ENCODE results near the gene KNOP1. TPM values are rescaled to one million over a fixed set of nuclear protein-coding genes. Genes with fewer than 3 reads are reported as not detected.
"Not testable (repeated sequence)": the region's sequence is repeated elsewhere in the genome, so short reads cannot be mapped to it uniquely, and the experiment has no call there.

The KNOP1 gene
- total RNA-seq, 2 donors from 2014 or later, result 18.4 to 22.8 TPM

DNA sequence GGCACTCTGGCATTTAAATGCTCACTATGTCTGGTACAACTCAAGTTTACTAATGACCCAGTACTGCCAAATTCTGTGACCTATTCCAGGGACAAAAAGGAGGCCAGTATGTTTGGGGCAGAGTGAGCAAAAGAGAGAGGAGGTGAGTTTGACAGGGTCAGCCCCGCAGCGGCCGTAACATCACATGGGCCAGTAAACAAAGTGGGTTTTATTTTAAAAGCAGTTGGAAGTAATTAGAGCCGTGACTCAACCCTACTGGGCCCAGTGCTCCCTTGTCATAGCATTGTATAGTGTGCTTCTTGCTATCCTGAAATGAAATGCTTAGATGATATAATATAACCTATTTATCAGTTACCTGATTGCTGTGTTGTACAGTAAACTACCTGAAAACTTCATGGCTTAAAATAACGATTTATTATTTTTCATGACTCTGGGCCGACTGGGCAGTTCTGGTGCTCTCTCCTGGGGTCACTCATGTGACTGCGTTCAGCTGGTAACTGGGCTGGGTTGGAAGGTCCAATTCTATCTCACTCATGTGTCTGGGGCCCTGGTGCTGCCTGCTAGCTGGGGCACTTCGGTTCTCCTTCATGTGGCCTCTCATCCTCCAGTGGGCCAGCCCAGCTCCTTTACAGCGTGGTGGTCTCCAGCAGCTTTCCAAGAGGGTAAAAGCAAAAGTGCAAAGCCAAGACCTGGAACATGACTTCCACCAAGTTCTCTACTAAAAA is 27.4 kb upstream of the KNOP1 start:
- ATAC-seq (no peak), DNase-seq (no peak)
- intact Hi-C loops (cut with DNase I, micrococcal nuclease), result no loop called here

DNA sequence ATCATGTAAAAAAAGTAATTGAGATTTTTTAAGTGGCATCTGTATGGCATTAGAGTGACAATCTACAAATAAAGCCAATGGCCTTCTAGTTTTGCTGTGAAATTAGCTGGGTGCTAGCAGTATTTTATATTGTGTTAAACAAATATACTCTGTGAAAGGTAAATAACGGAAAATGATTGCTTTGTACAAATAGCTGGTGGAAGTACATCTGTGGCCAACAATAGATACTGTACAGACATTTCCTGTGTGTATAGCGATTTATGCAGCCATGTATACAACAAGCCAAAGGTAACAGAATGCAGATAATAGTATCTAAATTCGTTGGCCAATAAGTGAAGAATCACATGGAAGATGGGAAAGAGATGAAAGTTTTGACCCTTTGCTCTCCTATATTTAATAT is 26.6 kb upstream of the KNOP1 start:
- ATAC-seq, result peak; percentile 69
- intact Hi-C loops (cut with DNase I, micrococcal nuclease), result no loop called here

DNA sequence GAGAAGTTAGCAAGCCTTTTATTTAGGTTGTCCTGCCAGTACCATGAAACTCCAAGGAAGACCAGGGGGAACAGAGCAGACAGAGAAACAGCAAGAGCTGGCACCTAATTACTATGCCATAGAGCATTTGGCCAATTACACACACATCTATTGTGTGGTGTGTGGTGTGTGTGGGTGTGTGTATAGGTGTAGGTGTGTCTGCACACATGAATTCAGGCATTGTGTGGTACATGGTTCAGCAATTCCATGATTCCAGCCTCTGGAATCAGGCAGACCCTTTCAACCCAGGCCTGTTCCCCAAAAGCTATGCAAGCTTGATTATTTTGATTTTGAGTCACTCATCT is 25.8 kb upstream of the KNOP1 start:
- intact Hi-C loops (cut with DNase I, micrococcal nuclease), result no loop called here
- ATAC-seq, result peak; percentile 68
- no peak for DNase-seq

More for the DNA sequence above, 26.6 kb upstream of the KNOP1 start:
- DNase-seq, result no peak

DNA sequence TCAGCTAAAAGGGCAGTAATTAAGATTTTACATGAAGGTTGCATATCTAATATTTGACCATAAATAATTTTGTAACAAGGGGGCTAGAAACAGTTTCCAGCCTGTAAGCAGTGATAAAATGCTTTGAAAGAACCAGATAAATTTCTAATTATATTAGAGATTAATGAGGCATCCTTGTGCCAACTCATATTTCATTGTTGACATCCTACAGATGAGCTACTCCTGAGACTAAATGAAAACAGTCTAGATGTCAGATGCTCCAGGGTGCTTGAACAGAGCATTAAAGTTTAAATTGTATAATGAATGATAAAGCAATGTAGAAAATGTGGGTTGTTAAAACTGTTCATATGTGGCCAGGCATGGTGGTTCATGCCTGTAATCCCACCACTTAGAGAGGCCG is 23.3 kb upstream of the KNOP1 start:
- no peak for ATAC-seq
- intact Hi-C loops (cut with DNase I, micrococcal nuclease), result no loop called here
- DNase-seq, result no peak

DNA sequence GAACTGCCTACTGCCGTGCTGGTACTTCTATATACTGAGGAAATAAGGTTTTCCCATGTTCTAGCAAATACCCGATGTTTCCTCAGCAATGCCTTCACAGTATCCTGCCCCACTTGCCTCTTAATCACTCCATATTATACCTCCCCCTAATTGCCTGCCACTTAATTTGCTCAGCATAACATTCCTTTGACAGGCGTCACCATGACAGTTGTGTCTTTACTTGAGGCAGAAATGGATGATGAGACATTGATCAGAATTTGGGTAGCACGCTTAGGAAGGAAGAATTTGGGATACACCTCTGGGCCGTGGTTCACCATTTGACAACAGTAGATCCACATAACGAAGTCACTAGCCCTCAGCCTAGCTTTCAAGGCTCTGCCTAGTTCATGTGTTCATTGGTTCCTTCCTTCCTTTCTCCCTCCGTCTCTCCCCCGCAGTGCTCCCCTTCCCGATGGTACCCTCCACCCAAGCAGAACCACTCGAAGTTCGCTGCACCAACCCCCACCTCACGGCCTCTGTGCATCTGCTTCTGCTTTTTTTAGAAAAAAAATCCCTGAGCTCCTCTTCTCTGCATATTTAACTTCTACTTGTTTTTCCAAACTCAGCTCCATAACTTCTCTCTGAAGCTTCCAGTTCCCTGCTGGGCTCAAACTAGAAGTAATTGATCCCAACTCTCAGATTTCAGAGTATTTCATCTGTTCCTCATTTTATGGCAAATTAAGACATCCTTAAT is 19.4 kb upstream of the KNOP1 start:
- ATAC-seq, result no peak
- intact Hi-C loops (cut with DNase I, micrococcal nuclease), result no loop called here
- no peak for DNase-seq

DNA sequence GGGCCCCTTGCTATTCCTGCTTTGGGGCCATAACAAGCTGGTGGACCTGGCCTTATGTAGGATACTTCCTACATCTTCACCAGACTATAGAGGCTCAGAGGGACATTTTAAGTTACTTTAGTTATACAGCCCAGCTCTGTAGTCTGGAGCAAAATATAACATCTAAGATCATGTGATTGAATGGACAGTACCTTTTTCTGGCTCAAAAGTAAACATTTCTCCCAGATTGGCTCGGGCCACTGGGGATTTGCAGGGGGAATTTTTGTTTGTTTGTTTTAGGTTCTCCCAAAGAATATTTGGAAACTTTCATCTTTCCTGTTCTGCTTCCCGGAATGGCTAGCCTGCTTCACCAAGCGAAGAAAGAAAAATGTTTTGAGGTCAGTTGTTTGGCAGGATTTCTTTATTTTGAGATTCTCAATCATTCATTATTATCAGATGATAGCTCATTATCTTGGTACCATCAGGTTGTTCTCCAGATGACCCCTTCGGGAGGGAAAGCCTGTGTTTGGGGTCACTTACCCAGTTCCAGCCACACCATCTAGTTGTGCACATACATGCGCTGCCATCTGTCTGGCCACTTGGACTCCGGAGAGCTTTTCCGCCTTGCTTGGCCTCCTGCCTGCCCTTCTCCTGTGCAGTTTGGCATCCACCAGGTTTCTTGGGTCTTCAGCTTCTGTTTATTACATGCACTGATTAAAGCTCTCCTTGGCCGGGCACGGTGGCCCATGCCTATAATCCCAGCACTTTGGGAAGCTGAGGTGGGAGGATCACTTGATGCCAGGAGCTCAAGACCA is 17.2 kb upstream of the KNOP1 start:
- DNase-seq (no peak), ATAC-seq (no peak)
- intact Hi-C loops (cut with DNase I, micrococcal nuclease), result no loop called here

DNA sequence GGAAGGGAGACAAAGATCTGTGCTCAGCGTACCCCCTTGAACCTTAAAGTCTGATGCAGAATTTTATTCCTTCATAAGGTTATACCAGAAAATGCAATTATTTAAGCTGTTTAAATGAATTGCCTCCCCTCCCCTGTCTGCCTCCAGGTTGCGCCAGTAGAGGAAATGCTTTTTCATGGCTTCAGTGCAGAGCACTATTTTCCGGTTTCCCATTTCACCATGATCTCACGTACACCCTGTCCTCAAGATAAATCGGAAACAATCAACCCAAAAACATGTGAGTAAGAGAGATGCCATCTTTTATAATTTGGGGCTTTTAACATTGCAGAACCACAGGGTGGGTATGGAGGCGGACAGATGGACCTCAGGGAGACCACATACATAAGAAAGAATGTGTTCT is 15.5 kb upstream of the KNOP1 start:
- no peak for ATAC-seq
- intact Hi-C loops (cut with DNase I, micrococcal nuclease), result no loop called here
- DNase-seq, result no peak

DNA sequence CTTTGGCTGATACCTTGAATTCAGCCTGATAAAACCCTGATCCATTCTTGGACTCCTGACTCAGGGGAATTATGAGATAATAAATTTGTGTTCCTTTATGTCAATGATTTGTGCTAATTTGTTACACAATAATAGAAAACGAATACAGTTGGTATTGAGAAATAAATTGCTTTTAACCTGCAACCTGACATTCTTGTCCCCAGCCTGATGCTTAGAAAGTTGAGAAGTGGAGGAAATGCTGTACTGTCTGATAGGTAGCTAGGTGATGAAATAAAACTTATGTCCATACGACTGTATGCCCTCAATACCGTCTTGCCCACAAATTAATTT is 10.6 kb upstream of the KNOP1 start:
- ATAC-seq (no peak), DNase-seq (no peak)
- intact Hi-C loops (cut with DNase I, micrococcal nuclease), result loop anchor here in 1 of 2 donors (10.0 kb wide), 1 partner anchor 156 kb away; the partner anchor contains the start of gene GPRC5B

DNA sequence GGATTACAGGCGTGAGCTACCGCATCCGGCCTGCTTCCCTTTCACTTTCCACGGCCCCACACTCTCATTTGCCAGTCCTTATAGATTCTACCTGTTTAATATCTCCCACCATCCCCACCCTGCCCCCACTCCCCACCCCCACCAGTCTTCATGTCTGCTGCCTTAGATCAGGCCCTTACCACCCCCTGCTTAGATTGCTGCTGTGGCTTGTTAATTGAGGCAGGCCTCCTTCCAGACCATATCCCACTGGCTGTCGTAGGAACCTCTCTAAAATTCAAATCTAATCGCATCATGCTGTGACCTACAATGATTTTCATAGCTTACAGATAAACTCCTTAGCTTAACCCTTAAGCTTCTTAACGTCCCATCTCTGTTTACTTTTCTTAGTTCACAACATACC is 5.0 kb upstream of the KNOP1 start:
- ATAC-seq (no peak), DNase-seq (no peak)
- intact Hi-C loops (cut with DNase I, micrococcal nuclease), result loop anchor here in 1 of 2 donors (10.0 kb wide), 1 partner anchor 162 kb away; the partner anchor contains the start of gene GPRC5B

DNA sequence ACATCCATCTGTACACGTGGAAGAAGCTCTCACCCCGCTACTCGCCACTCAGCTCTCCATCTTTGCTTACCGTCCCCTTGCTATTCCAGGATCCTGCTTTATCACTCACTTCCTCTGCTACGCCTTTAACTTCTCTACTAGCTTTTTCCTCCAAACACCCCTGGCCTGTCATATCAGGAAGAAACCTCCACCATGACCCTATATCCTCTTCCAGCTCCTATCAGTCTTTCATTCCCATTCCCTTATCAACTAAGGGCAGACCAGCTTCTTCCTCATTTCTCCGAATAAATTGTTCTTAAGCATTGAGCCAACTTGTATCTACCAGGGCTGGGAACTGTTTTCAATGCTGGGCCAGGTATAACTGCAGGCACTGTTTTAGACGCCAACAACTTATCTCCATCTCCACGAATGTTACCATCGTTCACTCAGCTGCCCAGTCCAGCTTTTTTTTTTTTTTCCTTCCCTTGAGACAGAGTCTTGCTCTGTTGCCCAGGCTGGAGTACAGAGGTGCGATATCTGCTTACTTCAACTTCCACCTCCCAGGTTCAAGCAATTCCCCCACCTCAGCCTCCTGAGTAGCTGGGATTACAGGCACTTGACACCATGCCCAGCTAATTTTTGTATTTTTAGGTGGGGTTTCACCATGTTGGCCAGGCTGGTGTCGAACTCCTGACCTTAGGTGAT is 4.4 kb upstream of the KNOP1 start:
- DNase-seq (no peak), ATAC-seq (no peak)
- intact Hi-C loops (cut with DNase I, micrococcal nuclease), result loop anchor here in 1 of 2 donors (10.0 kb wide), 1 partner anchor 162 kb away; the partner anchor contains the start of gene GPRC5B

DNA sequence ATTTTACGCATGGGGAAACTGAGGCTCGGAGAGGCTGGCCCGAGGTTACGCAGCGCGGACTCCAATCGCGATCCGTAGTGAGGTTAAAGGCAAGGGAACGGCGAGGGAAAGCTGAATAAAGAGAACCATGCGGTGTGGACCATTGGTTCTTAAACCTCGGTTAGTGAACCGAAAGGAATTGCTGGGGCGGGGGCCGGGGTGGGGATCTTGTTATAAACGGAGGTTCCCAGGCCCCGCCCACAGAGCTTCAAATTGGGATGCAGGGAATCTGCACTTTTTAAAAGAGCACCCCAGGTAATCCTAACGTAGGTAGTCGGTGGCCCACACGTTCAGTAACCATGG is 568 bp upstream of the KNOP1 start:
- intact Hi-C loops (cut with DNase I, micrococcal nuclease), result no loop called here
- no peak for ATAC-seq
- DNase-seq, result peak in 1 of 2 donors; percentile 59

DNA sequence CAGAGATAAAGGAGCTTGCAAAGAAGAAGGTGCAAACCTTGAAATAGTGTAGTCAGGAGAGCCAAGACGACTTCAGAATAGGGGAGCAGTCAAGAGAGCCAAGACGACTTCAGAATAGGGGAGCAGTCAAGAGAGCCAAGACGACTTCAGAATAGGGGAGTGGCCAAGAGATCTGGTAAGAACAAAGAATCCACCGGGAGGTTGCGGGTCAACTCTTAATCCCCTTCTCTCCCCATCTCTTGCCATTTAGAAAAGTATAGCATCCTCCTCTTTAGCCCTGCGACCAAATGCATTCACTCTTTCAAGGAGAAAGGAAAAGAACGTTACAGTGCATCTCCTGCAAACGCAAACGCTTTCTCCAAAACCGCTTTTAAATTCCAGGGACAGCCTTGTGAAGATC is 713 bp downstream of the KNOP1 start:
- DNase-seq (no peak), ATAC-seq (peak; percentile 13)
- intact Hi-C loops (cut with DNase I, micrococcal nuclease), result no loop called here

DNA sequence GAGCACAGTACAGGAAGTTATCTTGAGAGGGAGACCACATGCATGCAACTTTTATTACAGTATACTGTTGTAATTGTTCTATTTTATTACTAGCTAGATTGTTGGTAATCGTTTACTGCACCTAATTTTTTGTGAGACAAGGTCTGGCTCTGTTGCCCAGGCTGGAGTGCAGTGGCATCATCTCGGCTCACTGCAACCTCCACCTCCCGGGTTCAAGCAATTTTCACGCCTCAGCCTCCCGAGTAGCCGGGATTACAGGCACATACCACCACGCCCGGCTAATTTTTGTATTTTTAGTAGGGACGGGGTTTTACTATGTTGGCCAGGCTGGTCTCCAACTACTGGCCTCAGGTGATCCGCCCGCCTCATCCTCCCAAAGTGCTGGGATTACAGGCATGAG is 1.3 kb downstream of the KNOP1 start:
- intact Hi-C loops (cut with DNase I, micrococcal nuclease); DNase-seq: not testable (repeated sequence)
- ATAC-seq, result peak; percentile 27

DNA sequence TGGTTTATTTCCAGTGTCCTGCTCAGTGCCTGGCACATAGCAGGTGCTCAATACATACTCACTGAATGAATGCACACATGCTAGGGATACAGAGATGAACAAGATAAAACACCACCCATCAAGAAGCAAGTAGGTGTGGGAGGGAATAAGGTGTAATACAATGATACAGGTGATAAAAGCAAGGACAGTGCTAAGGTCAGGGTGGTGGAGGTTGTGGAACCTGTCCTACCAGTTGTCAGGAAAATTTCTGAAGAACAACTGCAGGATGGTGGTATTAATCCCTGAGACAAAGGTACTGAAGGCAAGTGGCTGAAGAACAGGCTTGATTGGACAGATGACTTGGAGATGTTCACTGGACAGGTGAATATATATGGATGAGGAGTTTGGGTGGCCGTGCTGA is 1.8 kb downstream of the KNOP1 start:
- peak; percentile 78 for ATAC-seq
- intact Hi-C loops (cut with DNase I, micrococcal nuclease), result no loop called here
- DNase-seq, result peak in 1 of 2 donors; percentile 50

DNA sequence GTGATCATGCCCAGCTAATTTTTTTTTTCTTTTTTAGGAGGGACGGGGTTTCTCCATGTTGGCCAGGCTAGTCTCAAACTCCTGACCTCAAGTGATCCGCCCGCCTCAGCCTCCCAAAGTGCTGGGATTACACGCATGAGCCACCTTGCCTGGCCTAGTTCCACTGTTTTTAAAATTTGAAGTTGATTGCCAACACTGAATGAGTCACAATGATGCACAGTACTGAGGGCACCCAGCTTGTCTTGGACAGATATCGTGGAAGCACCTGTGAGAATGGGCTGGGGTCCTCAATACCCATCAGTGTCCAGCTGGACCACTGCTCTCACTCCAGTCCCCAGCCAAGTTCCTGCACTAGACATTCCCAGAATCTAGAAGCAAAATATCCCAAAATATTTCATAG is 2.5 kb downstream of the KNOP1 start:
- no peak for ATAC-seq
- intact Hi-C loops (cut with DNase I, micrococcal nuclease), result no loop called here
- DNase-seq, result no peak

DNA sequence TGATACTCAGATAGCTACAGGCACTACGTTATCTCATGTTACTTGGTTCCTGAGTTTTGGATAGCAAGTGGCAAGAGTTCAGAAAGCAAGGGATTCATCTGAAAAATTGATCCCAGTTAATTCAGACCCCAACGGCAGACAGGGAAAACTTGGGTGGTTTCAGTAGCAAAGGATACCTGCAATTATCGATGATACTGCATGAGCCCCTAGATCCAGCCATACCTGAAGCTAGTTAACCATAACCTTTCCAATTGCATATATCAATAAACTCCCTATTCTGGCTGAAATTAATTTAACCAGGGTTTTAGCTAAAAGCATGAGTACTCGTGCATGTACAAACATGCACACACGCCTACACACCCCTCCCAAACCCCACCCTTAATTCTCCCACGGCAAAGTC is 4.3 kb downstream of the KNOP1 start:
- intact Hi-C loops (cut with DNase I, micrococcal nuclease), result no loop called here
- no peak for ATAC-seq
- no peak for DNase-seq

DNA sequence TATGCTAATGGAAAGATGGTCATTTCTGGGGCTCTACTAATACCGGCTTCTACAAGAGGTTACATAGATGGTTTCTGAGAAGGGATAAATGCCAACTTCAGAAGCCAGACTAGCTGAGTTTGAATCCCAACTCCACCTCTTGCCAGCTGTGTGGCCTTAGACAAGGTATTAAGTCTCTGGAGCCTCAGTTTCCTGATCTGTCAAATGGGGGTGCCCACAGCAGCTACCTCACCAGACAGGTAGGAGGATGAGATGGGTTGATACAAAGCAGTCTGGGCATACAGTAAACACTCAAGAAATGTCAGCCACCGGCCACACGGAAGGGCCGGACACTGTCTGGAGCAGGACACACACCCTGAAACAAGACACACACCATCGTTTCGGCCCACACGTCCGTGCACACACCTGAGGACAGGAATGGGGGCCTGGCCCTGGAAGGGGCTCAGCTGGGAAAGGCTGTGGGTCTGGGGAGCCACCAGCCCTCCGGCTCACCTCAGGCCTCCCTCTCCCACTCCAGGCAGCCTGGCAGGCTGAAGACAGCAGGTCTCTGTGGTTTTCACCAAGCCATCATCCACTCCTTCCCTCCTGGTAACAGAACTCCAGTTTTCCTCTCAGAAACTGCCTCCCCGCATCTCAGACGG is 5.5 kb downstream of the KNOP1 start:
- DNase-seq, result no peak
- no peak for ATAC-seq
- intact Hi-C loops (cut with DNase I, micrococcal nuclease), result no loop called here

DNA sequence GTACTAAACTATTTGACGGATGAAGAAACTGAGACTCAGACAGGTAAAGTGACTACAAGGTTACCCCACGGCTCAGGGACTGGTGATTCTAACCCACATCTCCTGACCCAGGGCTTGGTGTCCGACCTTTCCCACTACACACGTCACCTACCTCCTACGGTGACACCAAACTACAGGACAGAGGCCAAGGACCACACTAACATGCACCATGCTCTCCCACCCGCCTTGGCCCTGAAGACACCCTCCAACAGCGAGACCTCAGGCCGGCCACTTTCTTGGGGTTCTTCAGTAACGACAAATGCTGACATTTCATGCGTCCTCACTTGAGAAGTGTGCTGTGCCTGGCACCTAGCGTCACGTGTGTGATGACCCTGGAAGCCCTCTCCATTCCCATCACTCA is 6.4 kb downstream of the KNOP1 start:
- DNase-seq (no peak), ATAC-seq (no peak)
- intact Hi-C loops (cut with DNase I, micrococcal nuclease), result no loop called here

DNA sequence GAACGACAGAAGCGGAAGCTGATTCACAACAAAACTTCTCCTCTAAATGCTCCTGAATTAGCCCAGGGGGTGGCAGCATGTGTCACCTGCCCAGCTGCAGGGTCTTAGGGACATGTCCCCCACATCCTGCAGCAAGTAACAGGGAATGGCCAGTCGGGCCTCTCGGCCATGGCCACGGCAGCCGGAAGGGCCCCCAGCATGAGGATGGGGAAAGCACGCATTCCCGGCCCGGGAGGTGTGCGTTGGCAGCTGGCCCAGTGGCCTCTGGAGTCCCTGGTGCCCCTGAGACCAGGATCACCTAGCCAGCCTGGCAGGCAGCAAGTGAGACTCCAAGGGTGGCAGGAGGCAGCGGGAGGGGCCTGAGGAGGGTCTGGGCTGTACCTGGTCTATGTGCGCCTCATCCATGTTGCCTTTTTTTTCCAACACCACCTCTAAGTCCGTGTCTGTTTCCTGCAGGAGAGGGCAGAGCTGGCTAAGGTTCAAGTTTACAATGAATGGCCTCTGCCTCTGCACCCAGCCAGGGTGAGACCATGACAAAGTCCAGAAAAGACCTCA is 7.0 kb downstream of the KNOP1 start:
- ATAC-seq (no peak), DNase-seq (no peak)
- intact Hi-C loops (cut with DNase I, micrococcal nuclease), result no loop called here

Measured in left colon (tissue), 2 donors.